Osteoblast (primary cell): ENCODE results near the gene TULP1. TPM values are rescaled to one million over a fixed set of nuclear protein-coding genes. Genes with fewer than 3 reads are reported as not detected.

Experiments used
- DNase-seq: peaks from one replicate; pipeline ENCODE4 v3.0.0; 2011; ENCODE audit warnings: low spot score, mixed read lengths; ENCODE audit not compliant: insufficient read length; ENCODE audit errors: missing footprints
- H2AFZ ChIP-seq: 2 replicates; pipeline ENCODE4 v1.6.0; 2011; ENCODE audit warnings: mild to moderate bottlenecking, low read length
- H3K27ac ChIP-seq: 2 replicates; pipeline ENCODE4 v1.5.1; 2011; ENCODE audit warnings: mild to moderate bottlenecking, low read depth, low read length, moderate library complexity
- H3K27me3 ChIP-seq: 2 replicates; pipeline ENCODE4 v1.6.0; 2012; ENCODE audit warnings: mild to moderate bottlenecking, control low read depth, inconsistent platforms, low read length, moderate library complexity; ENCODE audit not compliant: insufficient read depth
- H3K36me3 ChIP-seq: 2 replicates; pipeline ENCODE4 v1.5.1; 2011; ENCODE audit warnings: mild to moderate bottlenecking, low read length, control low read depth, moderate library complexity; ENCODE audit not compliant: insufficient read depth
- H3K4me1 ChIP-seq: 2 replicates; pipeline ENCODE4 v1.5.1; 2011; ENCODE audit warnings: mild to moderate bottlenecking, low read length, control low read depth, moderate library complexity; ENCODE audit not compliant: insufficient read depth
- H3K4me2 ChIP-seq: 2 replicates; pipeline ENCODE4 v1.6.0; 2011; ENCODE audit warnings: mild to moderate bottlenecking, low read length; ENCODE audit not compliant: insufficient read depth
- H3K4me3 ChIP-seq: fragments of 200-600 bp; sonication (generic); 3 replicates; pipeline ENCODE4 v1.5.1; 2012; ENCODE audit warnings: mild to moderate bottlenecking, low read length, inconsistent platforms; ENCODE audit not compliant: insufficient read depth
- H3K79me2 ChIP-seq: 2 replicates; pipeline ENCODE4 v1.6.0; 2012; ENCODE audit warnings: mild to moderate bottlenecking, low read length, control low read depth, inconsistent platforms; ENCODE audit not compliant: insufficient read depth
- H3K9me3 ChIP-seq: 2 replicates; pipeline ENCODE4 v1.5.1; 2011; ENCODE audit warnings: low read depth, low read length, control low read depth
- H4K20me1 ChIP-seq: 2 replicates; pipeline ENCODE4 v1.6.0; 2012; ENCODE audit warnings: mild to moderate bottlenecking, low read length, control low read depth; ENCODE audit not compliant: insufficient read depth
- CTCF ChIP-seq: IDR thresholded peaks from 2 replicates; pipeline ENCODE4 v1.5.1; 2011; ENCODE audit warnings: mild to moderate bottlenecking, low read depth, low read length, moderate library complexity; ENCODE audit errors: extremely low read depth
- total RNA-seq: library from RNA; depleted of rRNA; stranded (reverse); fragments of >200 nt; gene quantifications from 2 replicates; pipeline ENCODE4 v1.2.3, GENCODE V29; 2012

The TULP1 gene
- total RNA-seq, 1 donor = not detected

- Histone ChIP-seq H2AFZ (no peak overlapping the region), H4K20me1 (peaks cover 36% of the 10 kb centered on the region), H3K4me3 (no peak overlapping the region), H3K27ac (no peak overlapping the region), H3K79me2 (peaks cover 18% of the 10 kb centered on the region), H3K36me3 (peaks cover 52% of the 10 kb centered on the region), H3K27me3 (no peaks in the 10 kb centered on the region), H3K4me2 (no peak overlapping the region), H3K9me3 (no peaks in the 10 kb centered on the region), H3K4me1 (peaks cover 19% of the 10 kb centered on the region)
- peak; percentile 69 for DNase-seq
- no peak for TF ChIP-seq CTCF
Observed at GRCh38 chr6:35474131-35474941, 38.4 kb downstream of the TULP1 start.

- Histone ChIP-seq H2AFZ (no peak overlapping the region), H3K4me3 (no peak overlapping the region), H3K4me1 (peaks cover 19% of the 10 kb centered on the region), H3K4me2 (no peak overlapping the region), H3K9me3 (no peaks in the 10 kb centered on the region), H3K27ac (no peak overlapping the region), H4K20me1 (peaks cover 42% of the 10 kb centered on the region), H3K27me3 (no peaks in the 10 kb centered on the region), H3K36me3 (peaks cover 57% of the 10 kb centered on the region), H3K79me2 (peaks cover 24% of the 10 kb centered on the region)
- no peak for TF ChIP-seq CTCF
- no peak for DNase-seq
Observed at GRCh38 chr6:35473850-35474130, 38.9 kb downstream of the TULP1 start.

DNA sequence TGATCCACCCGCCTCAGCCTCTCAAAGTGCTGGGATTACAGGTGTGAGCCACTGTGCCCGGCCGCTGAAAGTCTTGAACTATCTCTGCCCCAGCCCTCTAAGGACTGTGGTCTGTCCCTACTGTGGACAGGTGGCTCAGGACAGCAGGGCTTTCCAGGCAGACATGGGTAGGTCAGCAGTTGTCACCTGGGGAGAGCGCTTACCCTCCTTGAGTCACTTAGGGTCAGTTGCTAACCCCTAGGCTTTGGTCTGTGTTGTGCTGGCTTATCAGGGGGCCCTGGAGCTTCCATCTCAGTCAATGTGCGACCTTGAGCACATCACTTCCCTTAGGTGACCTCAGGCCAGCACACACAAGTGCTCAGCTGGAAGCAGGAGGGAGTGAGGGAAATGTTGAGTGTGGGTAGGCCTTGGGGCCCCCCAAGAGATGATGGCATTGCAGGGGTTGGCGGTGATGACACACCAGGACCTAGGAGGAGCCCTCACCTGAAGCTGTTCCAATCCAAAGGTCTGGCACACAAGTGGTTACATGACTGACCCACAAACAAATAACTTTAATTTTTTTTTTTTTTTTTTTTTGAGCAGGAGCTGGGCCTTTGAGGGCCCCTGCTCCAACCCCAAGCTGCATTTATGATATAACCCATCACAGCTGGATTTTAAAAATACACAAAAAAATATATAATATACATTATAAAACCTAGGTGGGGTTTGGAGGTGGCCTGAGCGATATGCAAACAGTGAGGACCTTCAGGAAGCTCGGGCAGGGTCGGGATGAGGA, 39.4 kb downstream of the TULP1 start:
- peaks cover 29% of the 10 kb centered on the region for H3K79me2 ChIP-seq
- H3K27ac ChIP-seq = no peak overlapping the region
- H2AFZ ChIP-seq = no peak overlapping the region
- H3K4me3 ChIP-seq = no peak overlapping the region
- H3K4me2 ChIP-seq = no peak overlapping the region
- H3K36me3 ChIP-seq = peaks cover 57% of the 10 kb centered on the region
- no peaks in the 10 kb centered on the region for H3K27me3 ChIP-seq
- H3K9me3 ChIP-seq = no peaks in the 10 kb centered on the region
- H4K20me1 ChIP-seq = peaks cover 47% of the 10 kb centered on the region
- DNase-seq = peak; percentile 77
- TF ChIP-seq CTCF = no peak
- H3K4me1 ChIP-seq = peaks cover 19% of the 10 kb centered on the region

- no peak for DNase-seq
- no peak overlapping the region for H3K4me3 ChIP-seq
- H3K27ac ChIP-seq = peak overlapping the region; percentile 19
- H3K4me1 ChIP-seq = peaks cover 24% of the 10 kb centered on the region
- no peak overlapping the region for H2AFZ ChIP-seq
- no peak for TF ChIP-seq CTCF
- peaks cover 47% of the 10 kb centered on the region for H4K20me1 ChIP-seq
- no peaks in the 10 kb centered on the region for H3K27me3 ChIP-seq
- H3K4me2 ChIP-seq = no peak overlapping the region
- peaks cover 30% of the 10 kb centered on the region for H3K79me2 ChIP-seq
- peaks cover 50% of the 10 kb centered on the region for H3K36me3 ChIP-seq
- no peaks in the 10 kb centered on the region for H3K9me3 ChIP-seq
Observed at GRCh38 chr6:35471836-35472345, 40.8 kb downstream of the TULP1 start.
